PC-9 (cell line): ENCODE measurements around the gene RFX4. TPM values are rescaled to one million over a fixed set of nuclear protein-coding genes. Genes with fewer than 3 reads are reported as not detected.

ENCODE experiments used
- BruUV-seq: library from RNA; stranded (reverse); fragments of 400-500 nt; replicated peaks from 2 replicates; lab custom pipeline; 2021; lab: Mats Ljungman, UMichigan
- CTCF ChIA-PET: fragments of 300-600 bp; sonication (Branson Sonifier 250); formaldehyde crosslinking; loops from one replicate; lab custom pipeline; 2022; ENCODE audit warnings: antibody characterized with exemption; lab: Charles Lee
- POLR2A ChIA-PET: fragments of 300-600 bp; sonication (Branson Sonifier 250); formaldehyde crosslinking; loops from one replicate; lab custom pipeline; 2022; ENCODE audit warnings: antibody characterized with exemption; ENCODE audit not compliant: unreplicated experiment; lab: Charles Lee
- DNase-seq, 2 experiments: peaks; one replicate each; pipeline versions ENCODE4 v3.0.0 to v3.0.0-alpha.2; 2015 to 2022; ENCODE audit warnings: mixed read lengths in 1 of 2
- H2AFZ ChIP-seq: fragments of 200-600 bp; sonication (generic); 2 replicates; pipeline ENCODE4 v1.8.1; 2017; ENCODE audit warnings: antibody characterized with exemption
- H3F3A ChIP-seq: fragments of 200-600 bp; sonication (generic); 2 replicates; pipeline ENCODE4 v1.8.1; 2017; ENCODE audit warnings: antibody characterized with exemption, mild to moderate bottlenecking, low read depth; ENCODE audit not compliant: insufficient read depth
- H3K27ac ChIP-seq: fragments of 200-600 bp; sonication (generic); 2 replicates; pipeline ENCODE4 v1.6.1; 2016; ENCODE audit warnings: mixed run types
- H3K27me3 ChIP-seq: fragments of 200-600 bp; sonication (generic); 2 replicates; pipeline ENCODE4 v1.6.1; 2016; ENCODE audit warnings: low read depth, mixed run types; ENCODE audit not compliant: insufficient read depth
- H3K36me3 ChIP-seq: fragments of 200-600 bp; sonication (generic); 2 replicates; pipeline ENCODE4 v1.6.1; 2016; ENCODE audit warnings: low read depth, mixed run types
- H3K4me1 ChIP-seq: fragments of 200-600 bp; sonication (generic); replicated peaks from 2 replicates; pipeline ENCODE4 v1.6.1; 2016; ENCODE audit warnings: mixed run types; ENCODE audit not compliant: insufficient read depth
- H3K4me2 ChIP-seq: fragments of 200-600 bp; sonication (generic); 2 replicates; pipeline ENCODE4 v1.6.1; 2017; ENCODE audit warnings: mixed run types
- H3K4me3 ChIP-seq: fragments of 200-600 bp; sonication (generic); 2 replicates; pipeline ENCODE4 v1.6.1; 2016; ENCODE audit warnings: mixed run types
- H3K79me2 ChIP-seq: fragments of 200-600 bp; sonication (generic); 2 replicates; pipeline ENCODE4 v1.6.1; 2017; ENCODE audit warnings: low read depth, mixed run types
- H3K9me2 ChIP-seq: fragments of 200-600 bp; sonication (generic); 2 replicates; pipeline ENCODE4 v1.8.1; 2017; ENCODE audit warnings: mild to moderate bottlenecking; ENCODE audit not compliant: insufficient read depth
- H3K9me3 ChIP-seq: fragments of 200-600 bp; sonication (generic); 2 replicates; pipeline ENCODE4 v1.8.1; 2016; ENCODE audit warnings: low read depth; ENCODE audit not compliant: insufficient read depth
- H4K20me1 ChIP-seq: fragments of 200-600 bp; sonication (generic); 2 replicates; pipeline ENCODE4 v1.8.1; 2017; ENCODE audit not compliant: insufficient read depth
- EZH2 ChIP-seq: fragments of 200-600 bp; sonication (generic); IDR thresholded peaks from 2 replicates; pipeline ENCODE4 v1.8.0; 2017; ENCODE audit warnings: antibody characterized with exemption, low read depth
- intact Hi-C: fragments of 100-400 bp; cut with micrococcal nuclease; formaldehyde crosslinking; loops from one replicate; pipeline ENCODE4 v1.10.0; 2022; ENCODE audit not compliant: unreplicated experiment
- total RNA-seq: library from RNA; stranded (reverse); gene quantifications from 2 replicates; pipeline ENCODE4 v1.2.3, GENCODE V29; 2021
- TF ChIP-seq, protein P1 (sequence below): fragments of 200-600 bp; sonication (generic); conservative IDR thresholded peaks from 2 replicates; pipeline ENCODE4 v1.6.1; 2017; ENCODE audit warnings: mixed run types, antibody characterized with exemption, mild to moderate bottlenecking, moderate library complexity

Gene RFX4
- total RNA-seq, 1 experiment from 2014 or later, result not detected

GRCh38 chr12:106739815-106740530 is 157.2 kb downstream of the RFX4 start:
- no peak for DNase-seq
- Histone ChIP-seq H3K9me3 (no peaks in the 10 kb centered on the region), H2AFZ (no peak overlapping the region), H3K9me2 (no peaks in the 10 kb centered on the region), H3K4me3 (no peak overlapping the region), H3K4me2 (no peak overlapping the region), H3K27ac (no peak overlapping the region), H3K4me1 (no peaks in the 10 kb centered on the region), H3K79me2 (no peaks in the 10 kb centered on the region), H3K36me3 (no peaks in the 10 kb centered on the region), H4K20me1 (no peaks in the 10 kb centered on the region), H3F3A (no peaks in the 10 kb centered on the region), H3K27me3 (peaks cover 5% of the 10 kb centered on the region; the same call in 1 of the 2 replicates)
- ChIA-PET POLR2A (interaction anchor here (0.6 kb wide), 1 partner anchor 45 kb away, joined by 4 read pairs; no protein-coding TSS in a partner anchor), CTCF (no interaction called here)
- intact Hi-C loops, result no loop called here
- no peak for TF ChIP-seq EZH2
- TF ChIP-seq, protein P1, sequence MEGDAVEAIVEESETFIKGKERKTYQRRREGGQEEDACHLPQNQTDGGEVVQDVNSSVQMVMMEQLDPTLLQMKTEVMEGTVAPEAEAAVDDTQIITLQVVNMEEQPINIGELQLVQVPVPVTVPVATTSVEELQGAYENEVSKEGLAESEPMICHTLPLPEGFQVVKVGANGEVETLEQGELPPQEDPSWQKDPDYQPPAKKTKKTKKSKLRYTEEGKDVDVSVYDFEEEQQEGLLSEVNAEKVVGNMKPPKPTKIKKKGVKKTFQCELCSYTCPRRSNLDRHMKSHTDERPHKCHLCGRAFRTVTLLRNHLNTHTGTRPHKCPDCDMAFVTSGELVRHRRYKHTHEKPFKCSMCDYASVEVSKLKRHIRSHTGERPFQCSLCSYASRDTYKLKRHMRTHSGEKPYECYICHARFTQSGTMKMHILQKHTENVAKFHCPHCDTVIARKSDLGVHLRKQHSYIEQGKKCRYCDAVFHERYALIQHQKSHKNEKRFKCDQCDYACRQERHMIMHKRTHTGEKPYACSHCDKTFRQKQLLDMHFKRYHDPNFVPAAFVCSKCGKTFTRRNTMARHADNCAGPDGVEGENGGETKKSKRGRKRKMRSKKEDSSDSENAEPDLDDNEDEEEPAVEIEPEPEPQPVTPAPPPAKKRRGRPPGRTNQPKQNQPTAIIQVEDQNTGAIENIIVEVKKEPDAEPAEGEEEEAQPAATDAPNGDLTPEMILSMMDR, result no peak
- no TSS peak for BruUV-seq

DNA sequence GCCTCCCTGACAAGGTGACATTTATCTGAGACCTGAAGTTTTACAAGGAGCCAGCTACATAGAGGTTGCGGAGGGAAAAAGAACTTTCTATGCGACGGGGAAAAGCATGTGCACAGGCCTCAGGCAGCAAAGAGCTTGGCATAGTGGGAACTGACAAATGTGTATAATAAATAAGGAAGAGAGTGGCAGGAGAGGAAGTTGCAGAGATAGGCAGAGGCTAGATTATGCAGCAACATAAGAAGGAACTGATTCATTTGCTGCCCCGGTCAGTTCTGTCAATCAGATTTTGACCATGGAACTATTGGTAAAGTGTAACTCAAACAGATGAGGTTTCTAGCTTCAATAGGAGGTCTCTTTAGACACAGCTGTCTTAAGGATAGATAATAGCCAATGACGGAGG is 158.0 kb downstream of the RFX4 start:
- no peak for TF ChIP-seq EZH2
- TF ChIP-seq, protein P1, result no peak
- CTCF ChIA-PET, result no interaction called here

DNA sequence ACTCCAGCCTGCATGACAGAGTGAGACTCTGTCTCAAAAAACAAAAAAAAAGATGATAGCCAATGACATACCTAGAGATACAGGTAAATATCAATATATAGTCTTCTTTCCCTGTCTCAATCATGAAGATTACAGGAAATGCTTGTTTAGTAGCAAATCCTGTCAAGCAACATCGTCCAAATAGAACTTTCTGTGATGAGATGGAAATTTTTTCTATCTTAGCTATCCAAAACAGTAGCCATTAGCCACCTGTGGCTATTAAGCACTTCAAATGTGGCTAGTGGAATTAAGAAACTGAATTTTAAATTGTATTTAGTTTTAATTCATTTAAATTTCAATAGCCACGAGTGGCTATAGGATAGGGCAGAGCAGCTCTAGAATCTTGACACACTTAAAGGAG is 158.4 kb downstream of the RFX4 start:
- Histone ChIP-seq H3F3A (no peaks in the 10 kb centered on the region), H3K36me3 (no peaks in the 10 kb centered on the region), H4K20me1 (no peaks in the 10 kb centered on the region), H3K4me3 (no peak overlapping the region), H3K9me3 (no peaks in the 10 kb centered on the region), H3K4me2 (no peak overlapping the region), H3K27ac (no peak overlapping the region), H2AFZ (no peak overlapping the region), H3K9me2 (no peaks in the 10 kb centered on the region), H3K27me3 (peaks cover 7% of the 10 kb centered on the region; the same call in 1 of the 2 replicates), H3K4me1 (no peaks in the 10 kb centered on the region), H3K79me2 (no peaks in the 10 kb centered on the region)
- ChIA-PET POLR2A (no interaction called here), CTCF (no interaction called here)
- BruUV-seq, result no TSS peak
- DNase-seq, result no peak
- intact Hi-C loops, result no loop called here
- TF ChIP-seq EZH2, result no peak
- TF ChIP-seq, protein P1, result no peak

More for the DNA sequence above, 158.0 kb downstream of the RFX4 start:
- H3K4me1 ChIP-seq, result no peaks in the 10 kb centered on the region
- no peak overlapping the region for H3K27ac ChIP-seq
- H2AFZ ChIP-seq, result no peak overlapping the region
- no peaks in the 10 kb centered on the region for H3K9me2 ChIP-seq
- DNase-seq, result no peak
- no peaks in the 10 kb centered on the region for H3F3A ChIP-seq
- intact Hi-C loops, result no loop called here
- no TSS peak for BruUV-seq
- H3K79me2 ChIP-seq, result no peaks in the 10 kb centered on the region
- no peaks in the 10 kb centered on the region for H3K9me3 ChIP-seq
- no peaks in the 10 kb centered on the region for H3K36me3 ChIP-seq
- no peaks in the 10 kb centered on the region for H4K20me1 ChIP-seq
- H3K27me3 ChIP-seq, result peaks cover 7% of the 10 kb centered on the region; the same call in 1 of the 2 replicates
- H3K4me3 ChIP-seq, result no peak overlapping the region
- H3K4me2 ChIP-seq, result no peak overlapping the region
- POLR2A ChIA-PET, result no interaction called here
